Body of pancreas (tissue), 4 donors: ENCODE data around the gene ARRB1.

Experiments used
- CTCF ChIP-seq, 7 experiments: fragments of 450-650 bp in 4 of 7; fragments of 200-600 bp in 3 of 7; sonication (generic) in 3 of 7; IDR thresholded peaks; one replicate each; pipeline ENCODE4 v1.5.1; 2016 to 2019; ENCODE audit warnings: antibody characterized with exemption in 7 of 7
- POLR2A ChIP-seq, 3 donors: fragments of 450-650 bp; IDR thresholded peaks; one replicate each; pipeline ENCODE4 v1.6.1; 2016; ENCODE audit warnings: antibody characterized with exemption in 3 of 3, mild to moderate bottlenecking in 2 of 3

GRCh38 chr11:75344186-75344585 lies 7.3 kb downstream of the ARRB1 start:
- TF ChIP-seq CTCF (IDR thresholded peaks at IDR 0.05) (no peak), POLR2A (IDR thresholded peaks at IDR 0.05) (no peak)
